ENCODE results near the gene TMEM63C.

GRCh38 chr14:77258566-77258965 lies 77.0 kb downstream of the TMEM63C start:
- TF ChIP-seq CTCF (IDR thresholded peaks at IDR 0.05), result no peak
- no peak for TF ChIP-seq POLR2A (IDR thresholded peaks at IDR 0.05)
